ENCODE measurements around the gene TMEM213. TPM values are rescaled to one million over a fixed set of nuclear protein-coding genes. Genes with fewer than 3 reads are reported as not detected.

Gene TMEM213
- total and polyA plus RNA-seq, 10 donors = 0.05 TPM; not detected in 9

- H3K9me3 ChIP-seq = no peaks in the 10 kb centered on the region
- TF ChIP-seq POLR2AphosphoS5 (IDR thresholded peaks at IDR 0.05) = no peak
- TF ChIP-seq CTCF (IDR thresholded peaks at IDR 0.05 in 8 of 11, conservative IDR thresholded peaks at IDR 0.05 in 3 of 11) = no peak
- no peak for TF ChIP-seq POLR2A (IDR thresholded peaks at IDR 0.05)
- WGBS, 5 donors = 94 to 97% (median 94%) methylated on average over 19 of the region's 19 CpGs
- no peak overlapping the region for H3K4me3 ChIP-seq
- no peak overlapping the region for H3K27ac ChIP-seq
- peaks cover 0 to 18% (median 0%) of the 10 kb centered on the region in 6 donors for H3K36me3 ChIP-seq
- DNase-seq = no peak
- no peaks in the 10 kb centered on the region for H3K4me1 ChIP-seq
- intact Hi-C loops (cut with DNase I; ENCODE audit: low total_unique reads) = no loop called here
- no peaks in the 10 kb centered on the region for H3K27me3 ChIP-seq (replicated peaks in 1 of 7)
Measured at GRCh38 chr7:138867744-138868143, 70.0 kb downstream of the TMEM213 start.

GRCh38 chr7:138868711-138869110 lies 70.9 kb downstream of the TMEM213 start:
- no peak for TF ChIP-seq POLR2A (IDR thresholded peaks at IDR 0.05)
- no peak for TF ChIP-seq POLR2AphosphoS5 (IDR thresholded peaks at IDR 0.05)
- no peak for TF ChIP-seq CTCF (IDR thresholded peaks at IDR 0.05 in 8 of 11, conservative IDR thresholded peaks at IDR 0.05 in 3 of 11)
- no peak for DNase-seq
- Histone ChIP-seq H3K4me3 (no peak overlapping the region), H3K9me3 (no peaks in the 10 kb centered on the region), H3K4me1 (no peaks in the 10 kb centered on the region), H3K36me3 (peaks cover 0 to 18% (median 0%) of the 10 kb centered on the region in 6 donors), H3K27me3 (replicated peaks in 1 of 7) (no peaks in the 10 kb centered on the region), H3K27ac (no peak overlapping the region)
- WGBS, 5 donors = 87 to 97% (median 95%) methylated on average over 14 of the region's 14 CpGs
- intact Hi-C loops (cut with DNase I; ENCODE audit: low total_unique reads) = no loop called here

- Histone ChIP-seq H3K4me3 (no peak overlapping the region), H3K4me1 (no peaks in the 10 kb centered on the region), H3K9me3 (no peaks in the 10 kb centered on the region), H3K27me3 (replicated peaks in 1 of 7) (no peaks in the 10 kb centered on the region), H3K36me3 (peaks cover 0 to 18% (median 0%) of the 10 kb centered on the region in 6 donors), H3K27ac (no peak overlapping the region)
- intact Hi-C loops (cut with DNase I; ENCODE audit: low total_unique reads) = no loop called here
- 95 to 98% (median 97%) methylated on average over 19 to 30 of the region's 30 CpGs for whole genome bisulfite sequencing, 5 donors
- no peak for TF ChIP-seq POLR2AphosphoS5 (IDR thresholded peaks at IDR 0.05)
- TF ChIP-seq POLR2A (IDR thresholded peaks at IDR 0.05) = no peak
- TF ChIP-seq CTCF (IDR thresholded peaks at IDR 0.05 in 8 of 11, conservative IDR thresholded peaks at IDR 0.05 in 3 of 11) = no peak
- DNase-seq = no peak
Measured at GRCh38 chr7:138869353-138869752, 71.6 kb downstream of the TMEM213 start.

GRCh38 chr7:138871065-138871813 lies 73.4 kb downstream of the TMEM213 start:
- Histone ChIP-seq H3K36me3 (peaks cover 0 to 18% (median 0%) of the 10 kb centered on the region in 6 donors), H3K9me3 (no peaks in the 10 kb centered on the region), H3K4me3 (no peak overlapping the region), H3K27ac (no peak overlapping the region), H3K4me1 (no peaks in the 10 kb centered on the region), H3K27me3 (replicated peaks in 1 of 7) (no peaks in the 10 kb centered on the region)
- 93 to 97% (median 96%) methylated on average over 21 of the region's 21 CpGs for WGBS, 5 donors
- no peak for DNase-seq
- no peak for TF ChIP-seq POLR2A (IDR thresholded peaks at IDR 0.05)
- no peak for TF ChIP-seq CTCF (IDR thresholded peaks at IDR 0.05 in 8 of 11, conservative IDR thresholded peaks at IDR 0.05 in 3 of 11)
- no peak for TF ChIP-seq POLR2AphosphoS5 (IDR thresholded peaks at IDR 0.05)
- intact Hi-C loops (cut with DNase I; ENCODE audit: low total_unique reads) = no loop called here
